ENCODE results near the gene ARHGAP12.
"Not testable (repeated sequence)": the region's sequence is repeated elsewhere in the genome, so short reads cannot be mapped to it uniquely, and the experiment has no call there.

The ARHGAP12 gene

GRCh38 chr10:31819391-31819820 is 109.2 kb downstream of the ARHGAP12 start:
- DNase-seq, result no peak

GRCh38 chr10:31816318-31816717 is 112.3 kb downstream of the ARHGAP12 start:
- no peak for DNase-seq

GRCh38 chr10:31808258-31809218 is 120.1 kb downstream of the ARHGAP12 start:
- no peak for DNase-seq

GRCh38 chr10:31804352-31804810 is 124.2 kb downstream of the ARHGAP12 start:
- no peak for DNase-seq

GRCh38 chr10:31803606-31804351 is 124.9 kb downstream of the ARHGAP12 start:
- no peak for DNase-seq

- DNase-seq, result no peak
Observed at GRCh38 chr10:31799181-31799580, 129.4 kb downstream of the ARHGAP12 start.

- no peak for DNase-seq
Observed at GRCh38 chr10:31792745-31793144, 135.9 kb downstream of the ARHGAP12 start.

- no peak for DNase-seq
Observed at GRCh38 chr10:31789555-31789954, 139.1 kb downstream of the ARHGAP12 start.

- DNase-seq, result no peak
Observed at GRCh38 chr10:31782701-31783100, 145.9 kb downstream of the ARHGAP12 start.

- no peak for DNase-seq
Observed at GRCh38 chr10:31780717-31781116, 147.9 kb downstream of the ARHGAP12 start.

- DNase-seq, result no peak
Observed at GRCh38 chr10:31778627-31779026, 150.0 kb downstream of the ARHGAP12 start.

GRCh38 chr10:31776159-31776558 is 152.5 kb downstream of the ARHGAP12 start:
- no peak for DNase-seq

- no peak for DNase-seq
Observed at GRCh38 chr10:31774928-31775650, 153.5 kb downstream of the ARHGAP12 start.

GRCh38 chr10:31774299-31774900 is 154.2 kb downstream of the ARHGAP12 start:
- no peak for DNase-seq

- no peak for DNase-seq
Observed at GRCh38 chr10:31773749-31774298, 154.8 kb downstream of the ARHGAP12 start.

- no peak for DNase-seq
Observed at GRCh38 chr10:31771331-31771831, 157.2 kb downstream of the ARHGAP12 start.

GRCh38 chr10:31770307-31770902 is 158.2 kb downstream of the ARHGAP12 start:
- DNase-seq, result no peak

GRCh38 chr10:31769564-31769963 is 159.1 kb downstream of the ARHGAP12 start:
- DNase-seq, result no peak

- not testable (repeated sequence) for DNase-seq
Observed at GRCh38 chr10:31768935-31769334, 159.7 kb downstream of the ARHGAP12 start.

- no peak for DNase-seq
Observed at GRCh38 chr10:31768467-31768866, 160.2 kb downstream of the ARHGAP12 start.

- no peak for DNase-seq
Observed at GRCh38 chr10:31765541-31765940, 163.1 kb downstream of the ARHGAP12 start.

GRCh38 chr10:31762316-31762715 is 166.3 kb downstream of the ARHGAP12 start:
- no peak for DNase-seq
